AG10803 (cell line): ENCODE measurements around the gene CMTR2.

ENCODE experiments used
- DNase-seq: peaks from one replicate; pipeline ENCODE4 v3.0.0; 2010; ENCODE audit warnings: low read depth
- H3K4me3 ChIP-seq: 2 replicates; pipeline ENCODE4 v1.5.1; 2011; ENCODE audit warnings: mild to moderate bottlenecking, low read length, control low read depth
- TF ChIP-seq, protein P1 (sequence below): conservative IDR thresholded peaks from 2 replicates; pipeline ENCODE4 v1.5.1; 2011; ENCODE audit warnings: mild to moderate bottlenecking, low read length, control low read depth, inconsistent platforms

The CMTR2 gene

DNA sequence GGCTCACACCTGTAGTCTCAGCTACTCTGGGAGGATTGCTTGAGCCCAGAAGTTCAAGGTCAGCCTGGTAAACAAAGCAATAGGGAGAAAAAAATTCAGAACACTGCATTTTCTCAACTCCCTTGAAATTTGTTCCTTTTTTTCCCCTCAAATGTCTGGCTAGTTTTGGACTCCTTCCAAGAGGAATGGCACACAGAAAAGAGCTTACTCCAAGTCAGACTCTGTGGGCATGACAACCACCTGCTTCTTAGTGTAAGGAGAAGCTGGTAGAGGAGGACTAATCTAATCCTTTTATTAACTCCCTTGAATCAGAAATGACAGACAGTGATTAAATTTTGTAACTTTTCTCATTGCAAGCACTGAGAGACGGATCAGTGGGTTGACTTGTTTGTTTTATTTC is 30.8 kb downstream of the CMTR2 start:
- H3K4me3 ChIP-seq, result no peak overlapping the region
- DNase-seq, result no peak
- TF ChIP-seq, protein P1, sequence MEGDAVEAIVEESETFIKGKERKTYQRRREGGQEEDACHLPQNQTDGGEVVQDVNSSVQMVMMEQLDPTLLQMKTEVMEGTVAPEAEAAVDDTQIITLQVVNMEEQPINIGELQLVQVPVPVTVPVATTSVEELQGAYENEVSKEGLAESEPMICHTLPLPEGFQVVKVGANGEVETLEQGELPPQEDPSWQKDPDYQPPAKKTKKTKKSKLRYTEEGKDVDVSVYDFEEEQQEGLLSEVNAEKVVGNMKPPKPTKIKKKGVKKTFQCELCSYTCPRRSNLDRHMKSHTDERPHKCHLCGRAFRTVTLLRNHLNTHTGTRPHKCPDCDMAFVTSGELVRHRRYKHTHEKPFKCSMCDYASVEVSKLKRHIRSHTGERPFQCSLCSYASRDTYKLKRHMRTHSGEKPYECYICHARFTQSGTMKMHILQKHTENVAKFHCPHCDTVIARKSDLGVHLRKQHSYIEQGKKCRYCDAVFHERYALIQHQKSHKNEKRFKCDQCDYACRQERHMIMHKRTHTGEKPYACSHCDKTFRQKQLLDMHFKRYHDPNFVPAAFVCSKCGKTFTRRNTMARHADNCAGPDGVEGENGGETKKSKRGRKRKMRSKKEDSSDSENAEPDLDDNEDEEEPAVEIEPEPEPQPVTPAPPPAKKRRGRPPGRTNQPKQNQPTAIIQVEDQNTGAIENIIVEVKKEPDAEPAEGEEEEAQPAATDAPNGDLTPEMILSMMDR, result no peak

DNA sequence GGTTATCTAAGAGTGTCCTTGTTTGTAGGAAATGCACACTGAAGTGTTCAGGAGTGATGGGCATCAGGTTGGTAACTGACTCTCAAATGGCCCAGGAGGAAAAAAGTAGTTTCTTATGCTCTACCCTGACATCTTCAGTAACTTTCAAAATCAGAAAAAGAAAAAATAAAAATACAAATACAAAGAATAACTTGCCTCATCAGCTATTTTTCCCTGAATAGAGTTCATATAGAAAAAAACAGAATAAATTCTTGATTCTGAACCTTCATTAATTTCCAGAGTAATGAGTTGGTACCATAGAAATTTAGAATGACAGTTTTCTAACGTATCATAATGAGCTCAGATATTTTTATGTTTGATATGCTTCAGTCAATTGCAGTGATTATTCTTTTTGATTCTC is 31.4 kb downstream of the CMTR2 start:
- DNase-seq, result no peak
- TF ChIP-seq, protein P1, result no peak
- no peak overlapping the region for H3K4me3 ChIP-seq

DNA sequence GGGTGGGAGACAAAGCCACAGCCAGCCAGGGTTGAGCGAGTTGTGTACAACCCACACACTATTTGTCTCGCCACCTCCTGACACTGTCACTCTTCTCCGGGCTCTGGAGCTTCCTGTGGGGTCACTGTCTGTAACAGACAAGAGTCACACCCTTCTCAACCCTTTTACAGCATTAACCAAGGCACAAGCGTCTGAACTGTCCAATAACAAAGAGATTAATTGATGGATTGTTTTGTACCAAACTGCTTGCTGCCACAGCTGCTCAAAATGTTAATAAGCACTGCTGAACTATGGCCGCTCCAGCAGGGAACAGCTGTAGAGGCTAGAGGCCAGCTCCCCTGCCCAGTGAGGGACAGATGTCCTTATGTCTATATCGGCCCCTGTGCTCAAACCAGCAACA is 33.5 kb downstream of the CMTR2 start:
- DNase-seq, result no peak
- H3K4me3 ChIP-seq, result no peak overlapping the region
- TF ChIP-seq, protein P1, result no peak

DNA sequence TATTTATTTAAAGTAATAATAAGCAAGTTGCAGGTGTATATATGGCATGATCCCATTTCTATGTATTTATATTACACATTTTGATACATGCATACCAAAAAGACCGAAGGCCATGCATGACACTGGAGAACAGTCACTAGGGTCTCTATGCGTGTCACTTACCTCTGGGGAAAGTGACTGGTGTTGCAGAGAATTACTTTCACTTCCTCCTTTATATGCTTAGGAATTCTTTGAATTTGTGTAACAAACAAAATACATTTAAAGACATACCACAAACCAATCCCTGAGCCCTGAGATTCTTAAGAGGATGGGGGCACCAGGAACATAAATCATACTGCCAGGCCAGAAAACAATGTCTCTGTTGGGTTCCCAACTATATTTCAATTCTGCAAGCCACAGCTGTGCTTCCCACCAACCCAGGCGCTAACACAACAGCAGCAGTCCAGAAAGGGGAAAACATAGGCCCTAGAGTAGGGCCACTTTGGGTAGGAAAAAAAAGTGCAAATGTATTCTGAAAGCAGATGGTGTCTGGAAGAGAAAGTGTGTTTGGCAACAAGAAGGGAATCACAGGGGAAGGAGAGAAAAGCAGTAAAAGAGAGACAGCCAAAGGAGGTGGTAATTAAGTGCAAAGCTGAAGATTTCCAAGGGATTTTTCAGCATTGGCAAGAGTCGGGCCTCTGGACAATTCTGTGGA is 34.2 kb downstream of the CMTR2 start:
- H3K4me3 ChIP-seq, result no peak overlapping the region
- TF ChIP-seq, protein P1, result no peak
- DNase-seq, result no peak

DNA sequence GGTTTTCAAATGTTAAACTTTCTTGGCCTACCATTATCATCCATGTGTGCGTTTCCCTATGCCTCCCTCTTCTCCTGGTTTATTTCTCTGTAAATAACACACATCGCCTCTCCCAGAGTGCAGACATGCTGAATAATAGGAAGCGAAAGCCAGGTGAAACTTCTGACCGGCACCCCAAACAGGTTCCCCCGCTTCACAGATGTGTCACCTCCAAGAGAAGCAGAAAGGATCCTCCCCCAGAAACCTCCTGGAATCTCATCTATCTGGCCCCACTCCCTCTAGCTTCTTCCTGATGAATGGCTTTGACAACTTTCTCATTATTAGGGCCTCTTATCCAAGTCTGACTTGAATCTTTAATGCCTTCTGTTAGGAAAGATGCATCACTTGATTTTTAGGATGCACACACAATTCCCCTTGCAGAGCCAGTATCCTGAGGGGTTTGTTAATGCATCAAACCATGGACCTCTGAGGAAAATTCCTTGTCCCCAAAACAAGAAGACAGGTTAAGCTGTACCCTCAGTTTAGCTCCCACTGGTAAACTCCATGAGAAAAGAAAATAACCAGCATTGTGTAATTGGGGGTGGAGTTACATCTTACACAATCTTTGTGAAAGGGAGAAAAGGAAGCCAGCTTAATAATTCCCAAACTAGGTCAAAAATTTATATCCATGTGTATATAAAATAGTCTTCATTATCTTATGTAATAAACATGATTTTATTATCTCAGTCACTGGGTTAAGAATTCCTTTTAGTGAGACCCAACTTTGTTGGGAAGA is 38.6 kb downstream of the CMTR2 start:
- TF ChIP-seq, protein P1, result no peak
- no peak overlapping the region for H3K4me3 ChIP-seq
- DNase-seq, result peak; percentile 1

DNA sequence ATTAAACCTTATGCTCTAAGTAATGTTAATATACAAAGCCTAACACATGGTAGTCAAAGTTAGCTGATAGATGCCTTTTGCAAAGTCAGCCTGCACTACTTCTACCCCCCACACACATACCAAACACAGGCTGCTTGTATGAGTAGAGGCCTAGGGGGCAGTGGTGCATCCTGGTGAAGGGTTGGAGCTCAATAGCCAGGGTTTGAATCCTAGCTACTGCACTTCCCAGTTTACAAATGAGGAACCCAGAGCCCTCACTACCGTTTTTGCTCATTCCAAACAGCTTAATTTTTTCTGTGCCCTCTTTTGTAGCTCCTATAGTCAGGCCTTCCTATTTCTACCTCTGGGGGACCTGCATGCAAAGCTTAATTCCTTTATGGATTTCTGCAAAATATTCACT is 39.8 kb downstream of the CMTR2 start:
- DNase-seq, result no peak
- TF ChIP-seq, protein P1, result no peak
- no peak overlapping the region for H3K4me3 ChIP-seq

DNA sequence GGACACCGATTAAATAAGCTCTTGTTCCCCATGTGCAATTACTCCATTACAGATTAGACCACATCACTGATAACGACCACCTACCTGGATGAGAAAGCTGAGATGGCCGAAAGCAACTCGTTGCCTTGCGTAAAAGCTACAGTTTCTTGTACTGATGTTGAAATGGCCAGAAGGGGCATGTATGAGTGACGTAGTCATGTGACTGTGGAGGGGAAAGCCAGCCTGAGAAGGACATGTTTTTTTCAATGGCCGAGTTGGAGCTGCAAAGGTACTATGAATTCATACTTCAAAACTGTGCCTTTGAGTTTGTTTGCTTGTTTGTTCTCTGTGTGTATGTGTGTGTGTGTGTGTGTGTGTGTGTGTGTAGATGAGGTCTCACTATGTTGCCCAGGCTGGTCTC is 41.7 kb downstream of the CMTR2 start:
- H3K4me3 ChIP-seq, result no peak overlapping the region
- DNase-seq, result no peak
- TF ChIP-seq, protein P1, result no peak
